ENCODE data around the gene TNK1. TPM values are rescaled to one million over a fixed set of nuclear protein-coding genes. Genes with fewer than 3 reads are reported as not detected.
A peak's percentile ranks its signal among the peaks of the same experiment; 100 is the strongest.

Gene TNK1
- total RNA-seq, 2 donors from 2014 or later, result 2.7 to 5.3 TPM

- H3K27ac Mint-ChIP-seq, result no peak overlapping the region
- DNase-seq (ENCODE audit: low spot score in 2 of 2) (no peak), ATAC-seq (no peak)
- H3K9me3 Mint-ChIP-seq, result no peaks in the 10 kb centered on the region
- H3K36me3 Mint-ChIP-seq, result no peaks in the 10 kb centered on the region
Observed at GRCh38 chr17:7431231-7431630, 50.3 kb downstream of the TNK1 start.

- Mint-ChIP-seq H3K9me3 (no peaks in the 10 kb centered on the region), H3K36me3 (no peaks in the 10 kb centered on the region), H3K27ac (peak overlapping the region in 1 of 2 donors; percentile 12)
- no peak for ATAC-seq
- DNase-seq (ENCODE audit: low spot score in 2 of 2), result no peak
Observed at GRCh38 chr17:7432296-7432695, 51.4 kb downstream of the TNK1 start.

- ATAC-seq (peak; percentile 37 to 46), DNase-seq (ENCODE audit: low spot score in 2 of 2) (peak; percentile 66 to 76)
- Mint-ChIP-seq H3K36me3 (peaks cover 8 to 17% of the 10 kb centered on the region in 2 donors), H3K9me3 (no peaks in the 10 kb centered on the region), H3K27ac (peak overlapping the region; percentile 93 to 95)
Observed at GRCh38 chr17:7435676-7436555, 55.0 kb downstream of the TNK1 start.

- ATAC-seq (peak; percentile 73 to 75), DNase-seq (ENCODE audit: low spot score in 2 of 2) (peak; percentile 86 to 87)
- Mint-ChIP-seq H3K27ac (peak overlapping the region; percentile 93 to 95), H3K9me3 (no peaks in the 10 kb centered on the region), H3K36me3 (peaks cover 8 to 17% of the 10 kb centered on the region in 2 donors)
Observed at GRCh38 chr17:7436556-7437368, 55.9 kb downstream of the TNK1 start.

- no peak for DNase-seq (ENCODE audit: low spot score in 2 of 2)
- no peak for ATAC-seq
- peak overlapping the region in 1 of 2 donors; percentile 86 for H3K27ac Mint-ChIP-seq
Observed at GRCh38 chr17:7437369-7437863, 56.5 kb downstream of the TNK1 start.

GRCh38 chr17:7437950-7438614, 57.2 kb downstream of the TNK1 start:
- Mint-ChIP-seq H3K36me3 (peaks cover 8 to 17% of the 10 kb centered on the region in 2 donors), H3K9me3 (no peaks in the 10 kb centered on the region), H3K27ac (peak overlapping the region in 1 of 2 donors; percentile 86)
- peak in 1 of 2 donors; percentile 87 for DNase-seq (ENCODE audit: low spot score in 2 of 2)
- peak in 1 of 2 donors; percentile 31 for ATAC-seq

More at GRCh38 chr17:7437369-7437863, 56.5 kb downstream of the TNK1 start:
- peaks cover 8 to 17% of the 10 kb centered on the region in 2 donors for H3K36me3 Mint-ChIP-seq
- H3K9me3 Mint-ChIP-seq, result no peaks in the 10 kb centered on the region

- Mint-ChIP-seq H3K27ac (peak overlapping the region in 1 of 2 donors; percentile 57), H3K9me3 (no peaks in the 10 kb centered on the region), H3K36me3 (peaks cover 8 to 25% of the 10 kb centered on the region in 2 donors)
- ATAC-seq (no peak), DNase-seq (ENCODE audit: low spot score in 2 of 2) (no peak)
Observed at GRCh38 chr17:7438656-7439460, 58.0 kb downstream of the TNK1 start.

Other genes with a start within 250 kb of the TNK1 start
- gene ASGR1, start 201.7 kb upstream of the TNK1 start, total RNA-seq, result 1 to 10 TPM; 2.0 to 3.9 TPM
- gene DLG4, start 161.3 kb upstream of the TNK1 start, total RNA-seq, result 10 to 100 TPM; 20.1 to 27.1 TPM
- 100 to 1,000 TPM; 360 to 445 TPM for gene ACADVL, start 161.2 kb upstream of the TNK1 start, total RNA-seq
- gene DVL2, start 146.6 kb upstream of the TNK1 start, total RNA-seq, result 10 to 100 TPM; 56.2 to 73.4 TPM
- gene PHF23, start 141.6 kb upstream of the TNK1 start, total RNA-seq, result 10 to 100 TPM; 25.9 to 52.4 TPM
- 100 to 1,000 TPM; 167 to 298 TPM for gene GABARAP, start 138.6 kb upstream of the TNK1 start, total RNA-seq
- gene CTDNEP1, start 129.4 kb upstream of the TNK1 start, total RNA-seq, result 100 to 1,000 TPM; 171 to 179 TPM
- 10 to 100 TPM; 45.6 to 62.3 TPM for gene ELP5, start 128.9 kb upstream of the TNK1 start, total RNA-seq
- gene CLDN7, start 118.6 kb upstream of the TNK1 start, total RNA-seq, result 1 to 10 TPM in 1 of 2 donors, under 1 TPM in 1; 0.55 to 1.5 TPM
- under 1 TPM in 1 of 2 donors, not detected in 1; 0.51 TPM for gene SLC2A4, start 99.4 kb upstream of the TNK1 start, total RNA-seq
- gene YBX2, start 86.5 kb upstream of the TNK1 start, total RNA-seq, result 1 to 10 TPM in 1 of 2 donors, under 1 TPM in 1; 0.18 to 1.7 TPM
- gene EIF5A, start 73.5 kb upstream of the TNK1 start, total RNA-seq, result 100 to 1,000 TPM; 493 to 836 TPM
- 10 to 100 TPM; 36.3 to 48.6 TPM for gene GPS2, start 65.7 kb upstream of the TNK1 start, total RNA-seq
- 10 to 100 TPM; 24.8 to 32.7 TPM for gene NEURL4, start 51.8 kb upstream of the TNK1 start, total RNA-seq
- gene ACAP1, start 44.6 kb upstream of the TNK1 start, total RNA-seq, result 100 to 1,000 TPM; 400 to 610 TPM
- gene KCTD11, start 28.9 kb upstream of the TNK1 start, total RNA-seq, result 10 to 100 TPM in 1 of 2 donors, 1 to 10 TPM in 1; 3.6 to 10.1 TPM
- gene TMEM95, start 25.9 kb upstream of the TNK1 start, total RNA-seq, result under 1 TPM in 1 of 2 donors, not detected in 1; 0.21 TPM
- gene PLSCR3, start 13.4 kb downstream of the TNK1 start, total RNA-seq, result 10 to 100 TPM; 58.2 to 77.5 TPM
- 100 to 1,000 TPM in 1 of 2 donors, 10 to 100 TPM in 1; 78.9 to 114 TPM for gene TMEM256, start 23.0 kb downstream of the TNK1 start, total RNA-seq
- 10 to 100 TPM; 14.5 to 15.8 TPM for gene NLGN2, start 26.8 kb downstream of the TNK1 start, total RNA-seq
- not detected for gene SPEM1, start 39.2 kb downstream of the TNK1 start, total RNA-seq
- gene SPEM2, start 44.5 kb downstream of the TNK1 start, total RNA-seq, result under 1 TPM in 1 of 2 donors, not detected in 1; 0.14 TPM
- gene SPEM3, start 47.8 kb downstream of the TNK1 start, total RNA-seq, result not detected
- gene TMEM102, start 54.3 kb downstream of the TNK1 start, total RNA-seq, result 10 to 100 TPM in 1 of 2 donors, 1 to 10 TPM in 1; 9.2 to 13.2 TPM
- gene FGF11, start 58.4 kb downstream of the TNK1 start, total RNA-seq, result 10 to 100 TPM in 1 of 2 donors, 1 to 10 TPM in 1; 2.6 to 35.5 TPM
- 10 to 100 TPM; 12.1 to 17.6 TPM for gene CHRNB1, start 64.0 kb downstream of the TNK1 start, total RNA-seq
- gene ZBTB4, start 98.5 kb downstream of the TNK1 start, total RNA-seq, result 10 to 100 TPM; 21.8 to 26.5 TPM
- not detected for gene SLC35G6, start 100.4 kb downstream of the TNK1 start, total RNA-seq
- 100 to 1,000 TPM; 280 to 333 TPM for gene POLR2A, start 103.3 kb downstream of the TNK1 start, total RNA-seq
- gene TNFSF12, start 168.0 kb downstream of the TNK1 start, total RNA-seq, result 10 to 100 TPM; 16.4 to 18.9 TPM
- gene TNFSF13, start 177.7 kb downstream of the TNK1 start, total RNA-seq, result 1 to 10 TPM; 4.6 to 6.0 TPM
- 10 to 100 TPM; 42.9 to 46.3 TPM for gene SENP3, start 180.8 kb downstream of the TNK1 start, total RNA-seq
- 10 to 100 TPM in 1 of 2 donors, 1 to 10 TPM in 1; 7.6 to 12.7 TPM for gene CD68, start 198.5 kb downstream of the TNK1 start, total RNA-seq
- gene MPDU1, start 202.8 kb downstream of the TNK1 start, total RNA-seq, result 10 to 100 TPM; 52.1 to 60.6 TPM
- gene SOX15, start 209.0 kb downstream of the TNK1 start, total RNA-seq, result under 1 TPM; 0.23 to 0.93 TPM
- 10 to 100 TPM; 34.7 to 66.2 TPM for gene FXR2, start 233.8 kb downstream of the TNK1 start, total RNA-seq
- gene SAT2, start 246.7 kb downstream of the TNK1 start, total RNA-seq, result 10 to 100 TPM; 24.4 to 49.6 TPM
- under 1 TPM in 1 of 2 donors, not detected in 1; 0.50 TPM for gene SHBG, start 249.0 kb downstream of the TNK1 start, total RNA-seq